ENCODE results near the gene VTI1B. TPM values are rescaled to one million over a fixed set of nuclear protein-coding genes. Genes with fewer than 3 reads are reported as not detected.

VTI1B gene
- total and polyA plus RNA-seq, 4 donors: 26.5 to 76.3 (median 28.9) TPM

GRCh38 chr14:67705211-67705610 lies 30.8 kb upstream of the VTI1B start (continued):
- TF ChIP-seq, protein P1, sequence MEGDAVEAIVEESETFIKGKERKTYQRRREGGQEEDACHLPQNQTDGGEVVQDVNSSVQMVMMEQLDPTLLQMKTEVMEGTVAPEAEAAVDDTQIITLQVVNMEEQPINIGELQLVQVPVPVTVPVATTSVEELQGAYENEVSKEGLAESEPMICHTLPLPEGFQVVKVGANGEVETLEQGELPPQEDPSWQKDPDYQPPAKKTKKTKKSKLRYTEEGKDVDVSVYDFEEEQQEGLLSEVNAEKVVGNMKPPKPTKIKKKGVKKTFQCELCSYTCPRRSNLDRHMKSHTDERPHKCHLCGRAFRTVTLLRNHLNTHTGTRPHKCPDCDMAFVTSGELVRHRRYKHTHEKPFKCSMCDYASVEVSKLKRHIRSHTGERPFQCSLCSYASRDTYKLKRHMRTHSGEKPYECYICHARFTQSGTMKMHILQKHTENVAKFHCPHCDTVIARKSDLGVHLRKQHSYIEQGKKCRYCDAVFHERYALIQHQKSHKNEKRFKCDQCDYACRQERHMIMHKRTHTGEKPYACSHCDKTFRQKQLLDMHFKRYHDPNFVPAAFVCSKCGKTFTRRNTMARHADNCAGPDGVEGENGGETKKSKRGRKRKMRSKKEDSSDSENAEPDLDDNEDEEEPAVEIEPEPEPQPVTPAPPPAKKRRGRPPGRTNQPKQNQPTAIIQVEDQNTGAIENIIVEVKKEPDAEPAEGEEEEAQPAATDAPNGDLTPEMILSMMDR (IDR thresholded peaks at IDR 0.05; ENCODE audit: low read depth, low read length, missing input control): no peak
- no peak for TF ChIP-seq HNF4A (conservative IDR thresholded peaks at IDR 0.05)

DNA sequence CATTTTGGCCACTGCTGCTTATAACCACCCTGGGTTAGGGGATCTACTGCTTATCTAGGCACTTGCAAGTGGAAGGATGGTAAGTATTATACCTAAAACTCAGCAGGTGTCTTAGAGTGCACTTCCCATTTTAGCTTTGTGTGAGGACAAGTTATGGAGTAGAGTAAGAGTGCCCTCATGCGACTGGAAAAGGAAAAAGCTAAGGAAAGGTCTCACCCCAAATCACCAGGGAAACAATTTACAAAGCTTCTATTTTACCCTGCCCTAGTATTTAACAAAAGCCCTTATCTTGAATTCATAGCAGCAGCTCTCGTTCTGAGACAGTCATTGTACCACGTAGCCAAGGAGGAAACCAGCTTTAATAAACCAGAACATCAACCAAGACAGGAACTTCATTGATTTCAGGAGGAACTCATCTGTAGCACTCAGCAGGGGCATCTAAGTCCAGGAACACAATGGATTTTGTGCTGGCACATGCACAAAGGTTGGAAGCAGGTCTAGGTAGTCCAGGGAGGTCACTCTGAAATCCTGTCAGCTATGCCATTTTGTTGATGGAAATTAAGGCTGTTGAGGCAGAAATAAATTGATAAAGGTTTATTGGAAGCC lies 30.2 kb upstream of the VTI1B start:
- DNase-seq (ENCODE audit: low spot score): no peak
- Histone ChIP-seq H3K27ac (ENCODE audit: low read depth in 1 of 2, low read length in 2 of 2) (no peak overlapping the region), H3K9me3 (ENCODE audit: control insufficient read depth in 4 of 4, low read length in 3 of 4) (no peaks in the 10 kb centered on the region)

More for the DNA sequence above, 30.2 kb upstream of the VTI1B start:
- H3K4me1 ChIP-seq (ENCODE audit: control insufficient read depth in 4 of 4, insufficient read depth in 4 of 4, low read length in 3 of 4): peaks cover 0 to 16% (median 11%) of the 10 kb centered on the region in 4 donors
- H3K36me3 ChIP-seq (ENCODE audit: control insufficient read depth in 4 of 4, insufficient read depth in 3 of 4, low read depth in 1 of 4, low read length in 3 of 4): no peaks in the 10 kb centered on the region
- no peaks in the 10 kb centered on the region for H3K27me3 ChIP-seq (ENCODE audit: control insufficient read depth in 4 of 4, insufficient read depth in 4 of 4, low read length in 3 of 4)
- TF ChIP-seq REST (IDR thresholded peaks at IDR 0.05): no peak
- no peak for TF ChIP-seq JUND (IDR thresholded peaks at IDR 0.05)
- TF ChIP-seq NR2F2 (IDR thresholded peaks at IDR 0.05): peak; percentile 19
- TF ChIP-seq RAD21 (IDR thresholded peaks at IDR 0.05): peak; percentile 93 to 94
- TF ChIP-seq, protein P1 (IDR thresholded peaks at IDR 0.05; ENCODE audit: low read depth, low read length, missing input control): peak; percentile 75
- no peak for TF ChIP-seq EGR1 (IDR thresholded peaks at IDR 0.05; ENCODE audit: low read depth in 2 of 2)
- no peak for TF ChIP-seq GABPA (IDR thresholded peaks at IDR 0.05 in 1 of 2, conservative IDR thresholded peaks at IDR 0.05 in 1 of 2)
- TF ChIP-seq HNF4G (IDR thresholded peaks at IDR 0.05): no peak
- TF ChIP-seq YY1 (IDR thresholded peaks at IDR 0.05): no peak
- TF ChIP-seq ATF3 (IDR thresholded peaks at IDR 0.05): no peak
- TF ChIP-seq SP1 (IDR thresholded peaks at IDR 0.05): peak; percentile 15
- TF ChIP-seq ZBTB33 (IDR thresholded peaks at IDR 0.05): no peak
- TF ChIP-seq FOXA2 (IDR thresholded peaks at IDR 0.05): no peak
- no peak for TF ChIP-seq FOXA1 (IDR thresholded peaks at IDR 0.05)
- TF ChIP-seq TAF1 (conservative IDR thresholded peaks at IDR 0.05): no peak
- TF ChIP-seq HNF4A (conservative IDR thresholded peaks at IDR 0.05): peak; percentile 17 to 41
- TF ChIP-seq, protein P2, sequence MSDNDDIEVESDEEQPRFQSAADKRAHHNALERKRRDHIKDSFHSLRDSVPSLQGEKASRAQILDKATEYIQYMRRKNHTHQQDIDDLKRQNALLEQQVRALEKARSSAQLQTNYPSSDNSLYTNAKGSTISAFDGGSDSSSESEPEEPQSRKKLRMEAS (IDR thresholded peaks at IDR 0.05): no peak
- TF ChIP-seq RXRA (IDR thresholded peaks at IDR 0.05): no peak
- no peak overlapping the region for H3K4me3 ChIP-seq (ENCODE audit: low read depth in 1 of 3, low read length in 3 of 3)
- peak overlapping the region in 1 of 2 donors; percentile 42 for H3K9ac ChIP-seq (ENCODE audit: low read depth in 1 of 2, low read length in 2 of 2)
- 0% methylated on average over 3 of the region's 3 CpGs for WGBS
